KMS-11 (cell line): ENCODE measurements around the gene MAPT.
"Not testable (repeated sequence)": the region's sequence is repeated elsewhere in the genome, so short reads cannot be mapped to it uniquely, and the experiment has no call there.

Source experiments
- H2AFZ ChIP-seq: fragments of 200-600 bp; sonication (generic); 2 replicates; pipeline ENCODE4 v1.6.1; 2016; ENCODE audit warnings: antibody characterized with exemption, mixed run types, low read depth
- H3K27ac ChIP-seq: fragments of 200-600 bp; sonication (generic); 2 replicates; pipeline ENCODE4 v1.6.1; 2016; ENCODE audit warnings: mild to moderate bottlenecking, mixed run types
- H3K27me3 ChIP-seq: fragments of 200-600 bp; sonication (generic); 2 replicates; pipeline ENCODE4 v1.6.1; 2017; ENCODE audit warnings: mild to moderate bottlenecking, low read depth, mixed run types, moderate library complexity; ENCODE audit not compliant: insufficient read depth
- H3K36me3 ChIP-seq: fragments of 200-600 bp; sonication (generic); 2 replicates; pipeline ENCODE4 v1.6.1; 2017; ENCODE audit warnings: mild to moderate bottlenecking, mixed run types; ENCODE audit not compliant: insufficient read depth
- H3K4me1 ChIP-seq: fragments of 200-600 bp; sonication (generic); 2 replicates; pipeline ENCODE4 v1.6.1; 2016; ENCODE audit warnings: mild to moderate bottlenecking, low read depth, mixed run types; ENCODE audit not compliant: poor library complexity, severe bottlenecking
- H3K4me2 ChIP-seq: fragments of 200-600 bp; sonication (generic); 2 replicates; pipeline ENCODE4 v1.7.0; 2016; ENCODE audit warnings: mild to moderate bottlenecking, mixed run types
- H3K4me3 ChIP-seq: fragments of 200-600 bp; sonication (generic); IDR thresholded peaks from 2 replicates; pipeline ENCODE4 v1.6.1; 2017; ENCODE audit warnings: low read depth, low read length, mixed read lengths; ENCODE audit not compliant: insufficient read depth
- H3K79me2 ChIP-seq: fragments of 200-600 bp; sonication (generic); 2 replicates; pipeline ENCODE4 v1.6.1; 2016; ENCODE audit warnings: low read depth, mixed run types; ENCODE audit not compliant: insufficient read depth
- H3K9ac ChIP-seq: fragments of 200-600 bp; sonication (generic); 2 replicates; pipeline ENCODE4 v1.6.1; 2016; ENCODE audit warnings: mild to moderate bottlenecking, mixed run types
- H4K20me1 ChIP-seq: fragments of 200-600 bp; sonication (generic); 2 replicates; pipeline ENCODE4 v1.6.1; 2016; ENCODE audit warnings: mild to moderate bottlenecking, mixed run types; ENCODE audit not compliant: insufficient read depth
- CTCF ChIP-seq: fragments of 200-600 bp; sonication (generic); conservative IDR thresholded peaks from 2 replicates; pipeline ENCODE4 v1.6.1; 2017; ENCODE audit warnings: low read depth, mild to moderate bottlenecking, antibody characterized with exemption, low read length, moderate library complexity, mixed read lengths

The MAPT gene

GRCh38 chr17:46002973-46003316, 108.6 kb downstream of the MAPT start:
- TF ChIP-seq CTCF = no peak
- no peaks in the 10 kb centered on the region for H4K20me1 ChIP-seq
- no peak overlapping the region for H3K4me2 ChIP-seq
- 0 out of 2 replicates have a peak overlapping the region, but pooled peaks have one; percentile 9 for H2AFZ ChIP-seq
- H3K27ac ChIP-seq = no peak overlapping the region
- H3K27me3 ChIP-seq = no peaks in the 10 kb centered on the region
- no peak overlapping the region for H3K9ac ChIP-seq
- no peaks in the 10 kb centered on the region for H3K79me2 ChIP-seq
- no peak overlapping the region for H3K4me3 ChIP-seq
- no peaks in the 10 kb centered on the region for H3K36me3 ChIP-seq
- H3K4me1 ChIP-seq = peaks cover 6% of the 10 kb centered on the region

GRCh38 chr17:46003907-46004748, 109.8 kb downstream of the MAPT start:
- H3K9ac ChIP-seq = no peak overlapping the region
- no peak overlapping the region for H3K27ac ChIP-seq
- no peaks in the 10 kb centered on the region for H3K36me3 ChIP-seq
- H4K20me1 ChIP-seq = no peaks in the 10 kb centered on the region
- H3K4me1 ChIP-seq = peaks cover 6% of the 10 kb centered on the region
- TF ChIP-seq CTCF = no peak
- no peaks in the 10 kb centered on the region for H3K79me2 ChIP-seq
- H3K27me3 ChIP-seq = no peaks in the 10 kb centered on the region
- H2AFZ ChIP-seq = no peak overlapping the region
- no peak overlapping the region for H3K4me3 ChIP-seq
- H3K4me2 ChIP-seq = no peak overlapping the region

- H3K4me3 ChIP-seq = not testable (repeated sequence)
Observed at GRCh38 chr17:46006082-46006481, 111.7 kb downstream of the MAPT start.

GRCh38 chr17:46007461-46007965, 113.2 kb downstream of the MAPT start:
- H3K9ac ChIP-seq = no peak overlapping the region
- H3K4me2 ChIP-seq = no peak overlapping the region
- no peaks in the 10 kb centered on the region for H3K27me3 ChIP-seq
- TF ChIP-seq CTCF = no peak
- no peaks in the 10 kb centered on the region for H3K79me2 ChIP-seq
- H2AFZ ChIP-seq = no peak overlapping the region
- no peak overlapping the region for H3K4me3 ChIP-seq
- peaks cover 6% of the 10 kb centered on the region for H3K4me1 ChIP-seq
- H3K27ac ChIP-seq = no peak overlapping the region
- no peaks in the 10 kb centered on the region for H3K36me3 ChIP-seq
- H4K20me1 ChIP-seq = no peaks in the 10 kb centered on the region

More at GRCh38 chr17:46006082-46006481, 111.7 kb downstream of the MAPT start:
- not testable (repeated sequence) for H2AFZ ChIP-seq, H3K27me3 ChIP-seq, H3K4me2 ChIP-seq, H3K79me2 ChIP-seq, H4K20me1 ChIP-seq, H3K36me3 ChIP-seq, H3K4me1 ChIP-seq, H3K9ac ChIP-seq, H3K27ac ChIP-seq

- no peak overlapping the region for H3K27ac ChIP-seq
- no peak overlapping the region for H3K4me3 ChIP-seq
- H3K4me1 ChIP-seq = no peaks in the 10 kb centered on the region
Observed at GRCh38 chr17:46008591-46008990, 114.2 kb downstream of the MAPT start.

More at GRCh38 chr17:46008591-46008990, 114.2 kb downstream of the MAPT start:
- no peaks in the 10 kb centered on the region for H3K36me3 ChIP-seq
- no peak overlapping the region for H3K4me2 ChIP-seq
- no peak for TF ChIP-seq CTCF
- H3K79me2 ChIP-seq = no peaks in the 10 kb centered on the region
- H3K27me3 ChIP-seq = no peaks in the 10 kb centered on the region
- H3K9ac ChIP-seq = no peak overlapping the region
- no peak overlapping the region for H2AFZ ChIP-seq
- H4K20me1 ChIP-seq = no peaks in the 10 kb centered on the region
